HG03439 (cell line): ENCODE data around the gene CTBP2.

Experiments
- ATAC-seq: cut with Tn5 transposase; IDR thresholded peaks from one replicate; pipeline ENCODE4 v1.9.1; 2021; ENCODE audit warnings: mild to moderate bottlenecking, moderate library complexity; ENCODE audit not compliant: unreplicated experiment

The CTBP2 gene

GRCh38 chr10:124961248-124961570 is 199.2 kb downstream of the CTBP2 start:
- no peak for ATAC-seq

GRCh38 chr10:124959564-124959963 is 200.8 kb downstream of the CTBP2 start:
- no peak for ATAC-seq

- ATAC-seq: no peak
Observed at GRCh38 chr10:124957404-124957947, 202.9 kb downstream of the CTBP2 start.

- no peak for ATAC-seq
Observed at GRCh38 chr10:124956764-124957163, 203.6 kb downstream of the CTBP2 start.

- ATAC-seq: no peak
Observed at GRCh38 chr10:124955868-124956267, 204.5 kb downstream of the CTBP2 start.

GRCh38 chr10:124955243-124955642 is 205.1 kb downstream of the CTBP2 start:
- no peak for ATAC-seq

GRCh38 chr10:124953421-124953820 is 206.9 kb downstream of the CTBP2 start:
- no peak for ATAC-seq

- no peak for ATAC-seq
Observed at GRCh38 chr10:124952123-124952522, 208.2 kb downstream of the CTBP2 start.

GRCh38 chr10:124949543-124949942 is 210.8 kb downstream of the CTBP2 start:
- ATAC-seq: no peak

- no peak for ATAC-seq
Observed at GRCh38 chr10:124946945-124947344, 213.4 kb downstream of the CTBP2 start.

GRCh38 chr10:124944982-124945381 is 215.4 kb downstream of the CTBP2 start:
- ATAC-seq: no peak

GRCh38 chr10:124943301-124944092 is 216.9 kb downstream of the CTBP2 start:
- ATAC-seq: no peak

- ATAC-seq: no peak
Observed at GRCh38 chr10:124942317-124943169, 217.8 kb downstream of the CTBP2 start.

- no peak for ATAC-seq
Observed at GRCh38 chr10:124941823-124942222, 218.5 kb downstream of the CTBP2 start, which contains the start of gene ZRANB1. TSS of gene ZRANB1 (plus strand) at chr10:124942123. CDS start at chr10:124942494, 371 bp downstream.

- no peak for ATAC-seq
Observed at GRCh38 chr10:124939290-124939689, 221.1 kb downstream of the CTBP2 start.

- ATAC-seq: no peak
Observed at GRCh38 chr10:124936813-124937212, 223.6 kb downstream of the CTBP2 start.

- ATAC-seq: no peak
Observed at GRCh38 chr10:124935946-124936345, 224.4 kb downstream of the CTBP2 start.
